ENCODE measurements around the gene SYNGR4. TPM values are rescaled to one million over a fixed set of nuclear protein-coding genes. Genes with fewer than 3 reads are reported as not detected.

Gene SYNGR4
- total RNA-seq, 1 donor from 2014 or later = not detected

Other genes with a start within 250 kb of the SYNGR4 start
- gene LIG1, start 194.0 kb upstream of the SYNGR4 start, total RNA-seq = 8.8 and 27.3 TPM in 2 replicates
- gene ZSWIM9, start 193.7 kb upstream of the SYNGR4 start, total RNA-seq = 1.0 and 5.6 TPM in 2 replicates
- 5.0 and 16.3 TPM in 2 replicates for gene CARD8, start 108.5 kb upstream of the SYNGR4 start, total RNA-seq
- 2.6 and 3.1 TPM in 2 replicates for gene ZNF114, start 94.3 kb upstream of the SYNGR4 start, total RNA-seq
- 30.3 and 48.8 TPM in 2 replicates for gene EMP3, start 38.8 kb upstream of the SYNGR4 start, total RNA-seq
- gene TMEM143, start 427 bp upstream of the SYNGR4 start, total RNA-seq = 1.9 and 4.9 TPM in 2 replicates
- 63.7 and 116 TPM in 2 replicates for gene KDELR1, start 27.2 kb downstream of the SYNGR4 start, total RNA-seq
- gene GRIN2D, start 29.3 kb downstream of the SYNGR4 start, total RNA-seq = 0.17 and 0.25 TPM in 2 replicates
- gene GRWD1, start 81.6 kb downstream of the SYNGR4 start, total RNA-seq = 41.7 and 50.3 TPM in 2 replicates
- 0.35 and 1.3 TPM in 2 replicates for gene KCNJ14, start 91.2 kb downstream of the SYNGR4 start, total RNA-seq
- gene CYTH2, start 105.0 kb downstream of the SYNGR4 start, total RNA-seq = 44.3 and 58.4 TPM in 2 replicates
- 1.1 and 1.2 TPM in 2 replicates for gene LMTK3, start 147.5 kb downstream of the SYNGR4 start, total RNA-seq
- gene SULT2B1, start 187.8 kb downstream of the SYNGR4 start, total RNA-seq = not detected in 2 replicates
- gene SPACA4, start 242.4 kb downstream of the SYNGR4 start, total RNA-seq = not detected in 2 replicates